Glomerular visceral epithelial cell (primary cell): Measurements from ENCODE around the gene CCNJL.

ENCODE experiments used
- DNase-seq: peaks from one replicate; pipeline ENCODE4 v3.0.0-alpha.2; 2016; ENCODE audit errors: extremely low spot score

CCNJL gene

GRCh38 chr5:160291467-160291866 is 20.9 kb downstream of the CCNJL start:
- DNase-seq: no peak

GRCh38 chr5:160290751-160291150 is 21.6 kb downstream of the CCNJL start:
- DNase-seq: no peak

- DNase-seq: no peak
These were observed 22.6 kb downstream of the CCNJL start for GRCh38 chr5:160289721-160290120.

- DNase-seq: no peak
These were observed 23.1 kb downstream of the CCNJL start for GRCh38 chr5:160289356-160289651.

- DNase-seq: no peak
These were observed 24.8 kb downstream of the CCNJL start for GRCh38 chr5:160287378-160288051.

GRCh38 chr5:160286947-160287346 is 25.4 kb downstream of the CCNJL start:
- DNase-seq: no peak

GRCh38 chr5:160285316-160285715 is 27.0 kb downstream of the CCNJL start:
- DNase-seq: no peak

- no peak for DNase-seq
These were observed 28.0 kb downstream of the CCNJL start for GRCh38 chr5:160284291-160284873.

- no peak for DNase-seq
These were observed 31.1 kb downstream of the CCNJL start for GRCh38 chr5:160281275-160281674.

- DNase-seq: no peak
These were observed 31.8 kb downstream of the CCNJL start for GRCh38 chr5:160280384-160281095.

- no peak for DNase-seq
These were observed 34.0 kb downstream of the CCNJL start for GRCh38 chr5:160278343-160278742.

- no peak for DNase-seq
These were observed 37.9 kb downstream of the CCNJL start for GRCh38 chr5:160274483-160274931.

- no peak for DNase-seq
These were observed 39.5 kb downstream of the CCNJL start for GRCh38 chr5:160272889-160273288.

GRCh38 chr5:160272264-160272663 is 40.1 kb downstream of the CCNJL start:
- DNase-seq: no peak

GRCh38 chr5:160271836-160272235 is 40.5 kb downstream of the CCNJL start:
- no peak for DNase-seq

GRCh38 chr5:160271396-160271795 is 41.0 kb downstream of the CCNJL start:
- DNase-seq: no peak

GRCh38 chr5:160270704-160271103 is 41.7 kb downstream of the CCNJL start:
- no peak for DNase-seq

- DNase-seq: no peak
These were observed 43.3 kb downstream of the CCNJL start for GRCh38 chr5:160269017-160269416.

- DNase-seq: no peak
These were observed 44.2 kb downstream of the CCNJL start for GRCh38 chr5:160268121-160268520.

- no peak for DNase-seq
These were observed 45.5 kb downstream of the CCNJL start for GRCh38 chr5:160266752-160267345.

GRCh38 chr5:160266044-160266443 is 46.3 kb downstream of the CCNJL start:
- DNase-seq: no peak

GRCh38 chr5:160263326-160263855 is 49.0 kb downstream of the CCNJL start:
- DNase-seq: no peak
